ENCODE data around the gene TNFAIP8L1.

DNA sequence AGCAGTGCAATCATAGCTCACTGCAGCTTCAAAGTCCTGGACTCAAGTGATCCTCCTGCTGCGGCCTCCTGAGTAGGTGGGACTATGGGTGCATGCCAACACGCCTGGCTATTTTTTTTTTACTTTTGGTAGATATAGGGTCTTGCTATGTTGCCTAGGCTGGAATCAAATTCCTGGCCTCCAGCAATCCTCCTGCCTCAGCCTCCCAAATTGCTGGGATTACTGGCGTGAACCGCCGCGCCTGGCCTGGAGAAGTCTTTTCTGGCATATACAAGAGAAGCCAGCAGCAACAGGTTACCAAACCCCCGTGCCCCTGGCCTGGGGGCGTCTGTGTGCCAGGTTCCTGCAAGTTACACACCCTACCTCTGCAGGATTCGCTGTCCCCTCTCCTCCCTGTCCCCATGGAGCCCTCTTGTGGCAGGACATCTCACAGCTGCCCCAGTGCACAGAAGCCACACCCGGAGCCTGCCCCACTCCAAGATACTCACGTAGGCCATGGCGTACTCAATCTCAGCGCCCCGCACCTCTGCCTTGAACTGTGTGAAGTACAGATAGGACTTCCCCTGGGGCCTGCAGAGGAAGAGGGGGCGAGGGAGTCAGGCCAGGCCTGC, 21.0 kb downstream of the TNFAIP8L1 start:
- TF ChIP-seq CTCF (IDR thresholded peaks at IDR 0.05; ENCODE audit: low read depth, low read length, missing input control) = peak; percentile 55
- no peak for TF ChIP-seq MAX (IDR thresholded peaks at IDR 0.05)
- TF ChIP-seq GABPA (IDR thresholded peaks at IDR 0.05 in 1 of 2, conservative IDR thresholded peaks at IDR 0.05 in 1 of 2) = no peak
- peak; percentile 11 for TF ChIP-seq YY1 (IDR thresholded peaks at IDR 0.05)
- TF ChIP-seq TAF1 (conservative IDR thresholded peaks at IDR 0.05) = no peak
- TF ChIP-seq, protein P1, sequence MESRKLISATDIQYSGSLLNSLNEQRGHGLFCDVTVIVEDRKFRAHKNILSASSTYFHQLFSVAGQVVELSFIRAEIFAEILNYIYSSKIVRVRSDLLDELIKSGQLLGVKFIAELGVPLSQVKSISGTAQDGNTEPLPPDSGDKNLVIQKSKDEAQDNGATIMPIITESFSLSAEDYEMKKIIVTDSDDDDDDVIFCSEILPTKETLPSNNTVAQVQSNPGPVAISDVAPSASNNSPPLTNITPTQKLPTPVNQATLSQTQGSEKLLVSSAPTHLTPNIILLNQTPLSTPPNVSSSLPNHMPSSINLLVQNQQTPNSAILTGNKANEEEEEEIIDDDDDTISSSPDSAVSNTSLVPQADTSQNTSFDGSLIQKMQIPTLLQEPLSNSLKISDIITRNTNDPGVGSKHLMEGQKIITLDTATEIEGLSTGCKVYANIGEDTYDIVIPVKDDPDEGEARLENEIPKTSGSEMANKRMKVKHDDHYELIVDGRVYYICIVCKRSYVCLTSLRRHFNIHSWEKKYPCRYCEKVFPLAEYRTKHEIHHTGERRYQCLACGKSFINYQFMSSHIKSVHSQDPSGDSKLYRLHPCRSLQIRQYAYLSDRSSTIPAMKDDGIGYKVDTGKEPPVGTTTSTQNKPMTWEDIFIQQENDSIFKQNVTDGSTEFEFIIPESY (IDR thresholded peaks at IDR 0.05) = no peak

Data from liver (tissue), 3 donors.